KMS-11 (cell line): ENCODE measurements around the gene AKR1C8.

Experiments
- H2AFZ ChIP-seq: fragments of 200-600 bp; sonication (generic); 2 replicates; pipeline ENCODE4 v1.6.1; 2016; ENCODE audit warnings: antibody characterized with exemption, mixed run types, low read depth
- H3K27ac ChIP-seq: fragments of 200-600 bp; sonication (generic); 2 replicates; pipeline ENCODE4 v1.6.1; 2016; ENCODE audit warnings: mild to moderate bottlenecking, mixed run types
- H3K27me3 ChIP-seq: fragments of 200-600 bp; sonication (generic); 2 replicates; pipeline ENCODE4 v1.6.1; 2017; ENCODE audit warnings: mild to moderate bottlenecking, low read depth, mixed run types, moderate library complexity; ENCODE audit not compliant: insufficient read depth
- H3K36me3 ChIP-seq: fragments of 200-600 bp; sonication (generic); 2 replicates; pipeline ENCODE4 v1.6.1; 2017; ENCODE audit warnings: mild to moderate bottlenecking, mixed run types; ENCODE audit not compliant: insufficient read depth
- H3K4me1 ChIP-seq: fragments of 200-600 bp; sonication (generic); 2 replicates; pipeline ENCODE4 v1.6.1; 2016; ENCODE audit warnings: mild to moderate bottlenecking, low read depth, mixed run types; ENCODE audit not compliant: poor library complexity, severe bottlenecking
- H3K4me2 ChIP-seq: fragments of 200-600 bp; sonication (generic); 2 replicates; pipeline ENCODE4 v1.7.0; 2016; ENCODE audit warnings: mild to moderate bottlenecking, mixed run types
- H3K4me3 ChIP-seq: fragments of 200-600 bp; sonication (generic); IDR thresholded peaks from 2 replicates; pipeline ENCODE4 v1.6.1; 2017; ENCODE audit warnings: low read depth, low read length, mixed read lengths; ENCODE audit not compliant: insufficient read depth
- H3K79me2 ChIP-seq: fragments of 200-600 bp; sonication (generic); 2 replicates; pipeline ENCODE4 v1.6.1; 2016; ENCODE audit warnings: low read depth, mixed run types; ENCODE audit not compliant: insufficient read depth
- H3K9ac ChIP-seq: fragments of 200-600 bp; sonication (generic); 2 replicates; pipeline ENCODE4 v1.6.1; 2016; ENCODE audit warnings: mild to moderate bottlenecking, mixed run types
- H4K20me1 ChIP-seq: fragments of 200-600 bp; sonication (generic); 2 replicates; pipeline ENCODE4 v1.6.1; 2016; ENCODE audit warnings: mild to moderate bottlenecking, mixed run types; ENCODE audit not compliant: insufficient read depth
- TF ChIP-seq, protein P1 (sequence below): fragments of 200-600 bp; sonication (generic); conservative IDR thresholded peaks from 2 replicates; pipeline ENCODE4 v1.6.1; 2017; ENCODE audit warnings: low read depth, mild to moderate bottlenecking, antibody characterized with exemption, low read length, moderate library complexity, mixed read lengths

AKR1C8 gene

DNA sequence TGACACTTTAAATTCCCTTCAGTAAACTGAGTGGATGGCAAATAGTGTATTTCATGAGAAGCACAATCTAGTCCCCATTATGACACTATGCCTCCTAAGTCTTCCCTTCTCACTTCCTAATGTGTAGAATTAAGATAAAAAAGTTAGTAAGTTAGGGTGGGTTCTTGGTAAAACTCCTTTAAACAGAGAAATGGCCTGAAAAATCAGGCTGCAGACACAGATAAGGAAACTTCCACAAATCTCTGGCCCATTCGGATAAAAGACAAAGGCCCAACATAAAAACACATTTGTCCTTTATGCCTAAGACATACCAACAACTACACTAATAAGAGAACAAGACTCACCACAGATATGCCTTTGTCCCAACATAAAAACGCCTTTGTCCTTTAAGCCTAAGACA, 21.5 kb downstream of the AKR1C8 start:
- Histone ChIP-seq H3K4me3 (no peak overlapping the region), H3K27me3 (no peaks in the 10 kb centered on the region), H3K4me1 (no peaks in the 10 kb centered on the region), H2AFZ (no peak overlapping the region), H4K20me1 (no peaks in the 10 kb centered on the region), H3K79me2 (no peaks in the 10 kb centered on the region), H3K36me3 (no peaks in the 10 kb centered on the region), H3K4me2 (no peak overlapping the region), H3K27ac (no peak overlapping the region), H3K9ac (no peak overlapping the region)
- TF ChIP-seq, protein P1, sequence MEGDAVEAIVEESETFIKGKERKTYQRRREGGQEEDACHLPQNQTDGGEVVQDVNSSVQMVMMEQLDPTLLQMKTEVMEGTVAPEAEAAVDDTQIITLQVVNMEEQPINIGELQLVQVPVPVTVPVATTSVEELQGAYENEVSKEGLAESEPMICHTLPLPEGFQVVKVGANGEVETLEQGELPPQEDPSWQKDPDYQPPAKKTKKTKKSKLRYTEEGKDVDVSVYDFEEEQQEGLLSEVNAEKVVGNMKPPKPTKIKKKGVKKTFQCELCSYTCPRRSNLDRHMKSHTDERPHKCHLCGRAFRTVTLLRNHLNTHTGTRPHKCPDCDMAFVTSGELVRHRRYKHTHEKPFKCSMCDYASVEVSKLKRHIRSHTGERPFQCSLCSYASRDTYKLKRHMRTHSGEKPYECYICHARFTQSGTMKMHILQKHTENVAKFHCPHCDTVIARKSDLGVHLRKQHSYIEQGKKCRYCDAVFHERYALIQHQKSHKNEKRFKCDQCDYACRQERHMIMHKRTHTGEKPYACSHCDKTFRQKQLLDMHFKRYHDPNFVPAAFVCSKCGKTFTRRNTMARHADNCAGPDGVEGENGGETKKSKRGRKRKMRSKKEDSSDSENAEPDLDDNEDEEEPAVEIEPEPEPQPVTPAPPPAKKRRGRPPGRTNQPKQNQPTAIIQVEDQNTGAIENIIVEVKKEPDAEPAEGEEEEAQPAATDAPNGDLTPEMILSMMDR: no peak

DNA sequence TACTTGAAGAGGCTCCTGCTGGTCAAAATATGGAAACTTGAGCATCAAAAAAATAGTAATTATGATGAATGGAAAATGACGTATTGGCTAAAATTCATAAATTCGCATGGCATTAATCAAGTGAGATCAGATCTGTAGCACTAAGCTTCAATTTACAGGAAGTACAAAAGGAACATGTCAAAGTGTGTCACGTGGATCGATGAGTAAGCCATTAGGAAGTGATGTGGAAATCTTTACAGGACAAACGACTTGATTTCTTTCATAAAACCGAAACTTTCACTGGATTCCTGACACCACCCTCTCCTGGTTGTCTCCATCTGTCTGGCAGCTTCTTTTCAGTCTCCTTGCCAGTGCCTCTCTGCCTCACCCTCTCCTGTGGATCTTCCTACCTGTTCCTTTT, 25.8 kb downstream of the AKR1C8 start:
- Histone ChIP-seq H3K27me3 (no peaks in the 10 kb centered on the region), H3K4me2 (no peak overlapping the region), H3K27ac (no peak overlapping the region), H4K20me1 (no peaks in the 10 kb centered on the region), H3K79me2 (no peaks in the 10 kb centered on the region), H3K9ac (no peak overlapping the region), H3K4me3 (no peak overlapping the region), H2AFZ (no peak overlapping the region), H3K36me3 (no peaks in the 10 kb centered on the region), H3K4me1 (no peaks in the 10 kb centered on the region)
- TF ChIP-seq, protein P1: no peak

DNA sequence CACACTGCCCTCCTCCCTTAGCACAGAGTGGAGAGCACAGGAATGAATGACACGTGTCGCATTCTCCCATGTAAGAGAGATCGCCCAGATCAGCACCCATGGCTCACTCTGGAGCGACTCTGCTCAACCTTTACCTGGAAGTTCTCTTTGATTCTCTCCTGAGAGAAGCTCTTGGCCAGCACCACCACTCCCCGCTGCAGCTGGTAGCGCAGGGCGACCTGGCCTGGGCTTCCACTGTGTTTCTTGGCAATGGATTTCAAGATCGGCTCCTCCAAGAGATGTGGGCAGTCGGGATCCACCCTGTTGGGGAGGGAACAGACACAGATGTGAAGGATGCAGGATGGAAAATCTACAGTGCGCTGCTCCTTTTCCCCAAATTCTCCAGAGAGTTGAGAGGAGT, 27.4 kb downstream of the AKR1C8 start:
- H3K27me3 ChIP-seq: no peaks in the 10 kb centered on the region
- H3K4me2 ChIP-seq: no peak overlapping the region
- no peaks in the 10 kb centered on the region for H3K79me2 ChIP-seq
- TF ChIP-seq, protein P1: no peak
- H3K27ac ChIP-seq: no peak overlapping the region
- H3K4me1 ChIP-seq: no peaks in the 10 kb centered on the region
- H3K36me3 ChIP-seq: no peaks in the 10 kb centered on the region
- H2AFZ ChIP-seq: no peak overlapping the region
- no peak overlapping the region for H3K4me3 ChIP-seq
- no peaks in the 10 kb centered on the region for H4K20me1 ChIP-seq
- H3K9ac ChIP-seq: no peak overlapping the region

DNA sequence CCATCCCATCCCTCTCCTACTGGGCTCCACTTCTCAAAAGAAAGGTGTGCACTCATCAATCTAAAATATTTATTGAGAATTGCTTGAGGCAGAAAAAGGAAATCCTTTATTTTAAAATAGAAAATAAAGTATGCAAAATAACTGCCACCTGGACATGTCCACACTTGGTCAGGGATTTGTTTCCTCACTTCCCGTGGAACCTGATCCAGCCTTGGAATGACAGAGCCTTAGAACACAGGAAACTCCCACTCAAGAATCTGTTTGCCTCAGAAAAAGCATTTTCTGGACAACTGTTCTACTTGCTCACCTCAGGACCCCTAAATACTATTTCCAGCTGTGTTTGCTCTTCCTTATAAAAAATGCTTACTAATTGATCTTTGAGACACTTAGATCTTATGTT, 29.0 kb downstream of the AKR1C8 start:
- Histone ChIP-seq H3K79me2 (no peaks in the 10 kb centered on the region), H2AFZ (no peak overlapping the region), H3K4me3 (no peak overlapping the region), H3K36me3 (no peaks in the 10 kb centered on the region), H3K9ac (no peak overlapping the region), H4K20me1 (no peaks in the 10 kb centered on the region), H3K4me2 (no peak overlapping the region), H3K27me3 (no peaks in the 10 kb centered on the region), H3K27ac (no peak overlapping the region), H3K4me1 (no peaks in the 10 kb centered on the region)
- TF ChIP-seq, protein P1: no peak

DNA sequence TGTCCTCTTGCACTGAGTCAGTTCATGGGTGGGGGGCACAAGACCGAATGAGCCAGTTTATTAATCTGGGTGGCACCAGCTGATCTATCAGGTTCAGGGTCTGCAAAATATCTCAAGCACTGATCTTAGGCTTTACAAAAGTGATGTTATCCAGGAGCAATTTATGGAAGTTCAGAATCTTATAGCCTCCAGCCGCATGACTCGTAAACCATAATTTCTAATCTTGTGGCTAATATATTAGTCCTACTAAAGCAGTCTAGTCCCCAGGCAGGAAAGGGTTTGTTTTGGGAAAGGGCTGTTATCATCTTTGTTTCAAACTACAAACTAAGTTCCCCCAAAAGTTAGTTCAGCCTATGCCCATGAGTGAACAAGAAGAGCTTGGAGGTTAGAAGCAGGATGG, 33.9 kb downstream of the AKR1C8 start:
- H4K20me1 ChIP-seq: no peaks in the 10 kb centered on the region
- H3K27me3 ChIP-seq: no peaks in the 10 kb centered on the region
- H3K27ac ChIP-seq: no peak overlapping the region
- TF ChIP-seq, protein P1: no peak
- H3K36me3 ChIP-seq: no peaks in the 10 kb centered on the region
- H3K4me1 ChIP-seq: no peaks in the 10 kb centered on the region
- H3K79me2 ChIP-seq: no peaks in the 10 kb centered on the region
- H2AFZ ChIP-seq: no peak overlapping the region
- H3K9ac ChIP-seq: no peak overlapping the region
- no peak overlapping the region for H3K4me3 ChIP-seq
- no peak overlapping the region for H3K4me2 ChIP-seq
